AG09309 (cell line): Measurements from ENCODE around the gene NKTR.

ENCODE experiments used
- DNase-seq: peaks from one replicate; pipeline ENCODE4 v3.0.0-alpha.2; 2010; ENCODE audit warnings: low read depth
- H3K4me3 ChIP-seq: 2 replicates; pipeline ENCODE4 v1.5.1; 2011; ENCODE audit warnings: mild to moderate bottlenecking, low read depth, low read length, moderate library complexity; ENCODE audit not compliant: control insufficient read depth
- CTCF ChIP-seq: IDR thresholded peaks from 2 replicates; pipeline ENCODE4 v1.5.1; 2011; ENCODE audit warnings: mild to moderate bottlenecking, low read depth, low read length, inconsistent platforms; ENCODE audit not compliant: insufficient read depth, control insufficient read depth; ENCODE audit errors: missing control alignments

NKTR gene

GRCh38 chr3:42582474-42583070 is 17.9 kb upstream of the NKTR start:
- TF ChIP-seq CTCF = no peak
- DNase-seq = no peak
- peak overlapping the region; percentile 56 for H3K4me3 ChIP-seq

GRCh38 chr3:42588625-42589024 is 11.9 kb upstream of the NKTR start:
- no peak for TF ChIP-seq CTCF
- no peak overlapping the region for H3K4me3 ChIP-seq
- no peak for DNase-seq

GRCh38 chr3:42589382-42590109 is 10.9 kb upstream of the NKTR start:
- TF ChIP-seq CTCF = no peak
- no peak overlapping the region; the same call in 1 of the 2 replicates for H3K4me3 ChIP-seq
- DNase-seq = no peak

GRCh38 chr3:42590989-42591756 is 9.3 kb upstream of the NKTR start:
- TF ChIP-seq CTCF = no peak
- no peak for DNase-seq
- peak overlapping the region; percentile 55 for H3K4me3 ChIP-seq

GRCh38 chr3:42591811-42592210 is 8.7 kb upstream of the NKTR start:
- TF ChIP-seq CTCF = no peak
- no peak for DNase-seq

GRCh38 chr3:42593635-42594034 is 6.9 kb upstream of the NKTR start:
- no peak for TF ChIP-seq CTCF
- no peak overlapping the region for H3K4me3 ChIP-seq

More at GRCh38 chr3:42591811-42592210, 8.7 kb upstream of the NKTR start:
- H3K4me3 ChIP-seq = peak overlapping the region; percentile 55

More at GRCh38 chr3:42593635-42594034, 6.9 kb upstream of the NKTR start:
- no peak for DNase-seq
